GM12878 (cell line): ENCODE results near the gene FNDC3B. TPM values are rescaled to one million over a fixed set of nuclear protein-coding genes. Genes with fewer than 3 reads are reported as not detected.

Source experiments
- CREM ChIP-seq: IDR thresholded peaks from 2 replicates; pipeline ENCODE4 v1.6.1; 2014; ENCODE audit warnings: antibody characterized with exemption, low read depth
- FOXK2 ChIP-seq: fragments of 450-650 bp; IDR thresholded peaks from 2 replicates; pipeline ENCODE4 v1.6.1; 2017; ENCODE audit warnings: mild to moderate bottlenecking, moderate library complexity
- GABPA ChIP-seq: IDR thresholded peaks from 2 replicates; pipeline ENCODE4 v1.6.1; 2014; ENCODE audit warnings: antibody characterized with exemption, low read depth, mild to moderate bottlenecking, inconsistent platforms
- HDGF ChIP-seq: fragments of 450-650 bp; IDR thresholded peaks from 2 replicates; pipeline ENCODE4 v1.6.1; 2016; ENCODE audit warnings: antibody characterized with exemption
- KAT2A ChIP-seq: conservative IDR thresholded peaks from 2 replicates; pipeline ENCODE4 v1.6.1; 2011; ENCODE audit warnings: low read depth, low read length; ENCODE audit not compliant: control insufficient read depth
- NFIC ChIP-seq: IDR thresholded peaks from 2 replicates; pipeline ENCODE4 v1.6.1; 2012; ENCODE audit warnings: low read depth, mild to moderate bottlenecking, inconsistent platforms, low read length, moderate library complexity
- NFYA ChIP-seq: IDR thresholded peaks from 2 replicates; pipeline ENCODE4 v1.6.1; 2011; ENCODE audit warnings: low read depth, mild to moderate bottlenecking, low read length, improper control_type of control experiment, borderline replicate concordance
- NR2F1 ChIP-seq: fragments of 450-650 bp; conservative IDR thresholded peaks from 2 replicates; pipeline ENCODE4 v1.6.1; 2017; ENCODE audit warnings: mild to moderate bottlenecking
- PML ChIP-seq: IDR thresholded peaks from 2 replicates; pipeline ENCODE4 v1.6.1; 2012; ENCODE audit warnings: low read length, inconsistent platforms
- RCOR1 ChIP-seq: conservative IDR thresholded peaks from 2 replicates; pipeline ENCODE4 v1.6.1; 2012; ENCODE audit warnings: low read depth, low read length, improper control_type of control experiment
- SP1 ChIP-seq: IDR thresholded peaks from one replicate; pipeline ENCODE4 v1.6.1; 2011; ENCODE audit warnings: low read depth, low read length
- STAT1 ChIP-seq: fragments of 450-650 bp; conservative IDR thresholded peaks from 2 replicates; pipeline ENCODE4 v1.6.1; 2014; ENCODE audit warnings: antibody characterized with exemption, mild to moderate bottlenecking
- STAT3 ChIP-seq: IDR thresholded peaks from 2 replicates; pipeline ENCODE4 v1.6.1; 2011; ENCODE audit warnings: low read depth, low read length, improper control_type of control experiment
- TBL1XR1 ChIP-seq: IDR thresholded peaks from 2 replicates; pipeline ENCODE4 v1.6.1; 2012; ENCODE audit warnings: low read depth, low read length, improper control_type of control experiment
- USF2 ChIP-seq: IDR thresholded peaks from 2 replicates; pipeline ENCODE4 v1.6.1; 2011; ENCODE audit warnings: low read depth, low read length, improper control_type of control experiment, borderline replicate concordance
- ZNF207 ChIP-seq: fragments of 450-650 bp; IDR thresholded peaks from 2 replicates; pipeline ENCODE4 v1.6.1; 2014; ENCODE audit warnings: antibody characterized with exemption, mild to moderate bottlenecking, borderline replicate concordance
- ZNF24 ChIP-seq: fragments of 450-650 bp; IDR thresholded peaks from 2 replicates; pipeline ENCODE4 v1.6.1; 2017; ENCODE audit warnings: antibody characterized with exemption, mild to moderate bottlenecking
- polyA plus RNA-seq, 11 experiments: library from polyadenylated mRNA; depleted of rRNA in 4 of 11; unstranded in 6 of 11; stranded (reverse) in 5 of 11; fragments of >200 nt; fragmentation: Nextera tagmentation in 4 of 11; fragmentation: Illumina TruSeq in 1 of 11; extraction: Ambion mirVana in 4 of 11; extraction: Trizol in 1 of 11; gene quantifications; 1 replicate in 1 of 11; 2 replicates in 10 of 11; pipeline versions ENCODE4 v1.2.1 to v1.2.3, GENCODE V29; 2011 to 2016; ENCODE audit warnings: inconsistent platforms in 2 of 11, missing spikeins in 2 of 11, low read depth in 1 of 11
- total RNA-seq, 4 experiments: library from RNA; depleted of rRNA in 3 of 4; stranded (reverse); fragments of >200 nt in 3 of 4; fragmentation: Illumina TruSeq in 1 of 4; extraction: Trizol in 1 of 4; gene quantifications; 2 replicates each; pipeline versions ENCODE4 v1.2.1 to v1.2.3, GENCODE V29; 2013 to 2021
- TF ChIP-seq, protein P1 (sequence below): fragments of 450-650 bp; IDR thresholded peaks from 2 replicates; pipeline ENCODE4 v1.6.1; 2017; ENCODE audit warnings: antibody characterized with exemption, mild to moderate bottlenecking, moderate library complexity
- TF ChIP-seq, protein P2 (sequence below): IDR thresholded peaks from 2 replicates; pipeline ENCODE4 v1.6.1; 2012; ENCODE audit warnings: improper control_type of control experiment, low read depth, low read length; ENCODE audit not compliant: insufficient replicate concordance
- TF ChIP-seq, protein P3 (sequence below): fragments of 150-350 bp; IDR thresholded peaks from 2 replicates; pipeline ENCODE4 v1.6.1; 2014; ENCODE audit warnings: mild to moderate bottlenecking, low read depth, low read length

Gene FNDC3B
- total and polyA plus RNA-seq, 10 of the 15 experiments (the other 5 are each of a cell fraction or from before 2014, with no cell fraction given), result 7.9 to 35.0 (median 18.5) TPM

DNA sequence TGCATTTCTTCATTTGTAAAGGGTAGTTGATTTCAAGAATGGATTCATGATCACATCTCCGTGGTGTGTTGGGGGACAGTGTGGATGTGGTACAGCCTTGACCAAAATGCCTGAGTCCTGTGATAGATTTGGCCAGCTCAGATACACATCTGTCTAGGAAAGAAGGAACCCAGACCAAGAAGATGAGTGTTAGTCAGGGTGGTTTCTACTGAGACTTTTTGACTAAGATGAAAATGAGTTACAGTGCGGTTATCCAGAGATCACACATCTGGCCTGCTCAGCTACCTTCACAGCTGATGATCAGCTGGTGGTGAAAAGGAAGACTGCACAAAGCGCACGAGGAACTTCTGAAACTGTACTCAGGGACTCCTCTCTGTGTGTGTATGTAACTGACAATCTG is 68.0 kb downstream of the FNDC3B start (continued):
- TF ChIP-seq, protein P1, sequence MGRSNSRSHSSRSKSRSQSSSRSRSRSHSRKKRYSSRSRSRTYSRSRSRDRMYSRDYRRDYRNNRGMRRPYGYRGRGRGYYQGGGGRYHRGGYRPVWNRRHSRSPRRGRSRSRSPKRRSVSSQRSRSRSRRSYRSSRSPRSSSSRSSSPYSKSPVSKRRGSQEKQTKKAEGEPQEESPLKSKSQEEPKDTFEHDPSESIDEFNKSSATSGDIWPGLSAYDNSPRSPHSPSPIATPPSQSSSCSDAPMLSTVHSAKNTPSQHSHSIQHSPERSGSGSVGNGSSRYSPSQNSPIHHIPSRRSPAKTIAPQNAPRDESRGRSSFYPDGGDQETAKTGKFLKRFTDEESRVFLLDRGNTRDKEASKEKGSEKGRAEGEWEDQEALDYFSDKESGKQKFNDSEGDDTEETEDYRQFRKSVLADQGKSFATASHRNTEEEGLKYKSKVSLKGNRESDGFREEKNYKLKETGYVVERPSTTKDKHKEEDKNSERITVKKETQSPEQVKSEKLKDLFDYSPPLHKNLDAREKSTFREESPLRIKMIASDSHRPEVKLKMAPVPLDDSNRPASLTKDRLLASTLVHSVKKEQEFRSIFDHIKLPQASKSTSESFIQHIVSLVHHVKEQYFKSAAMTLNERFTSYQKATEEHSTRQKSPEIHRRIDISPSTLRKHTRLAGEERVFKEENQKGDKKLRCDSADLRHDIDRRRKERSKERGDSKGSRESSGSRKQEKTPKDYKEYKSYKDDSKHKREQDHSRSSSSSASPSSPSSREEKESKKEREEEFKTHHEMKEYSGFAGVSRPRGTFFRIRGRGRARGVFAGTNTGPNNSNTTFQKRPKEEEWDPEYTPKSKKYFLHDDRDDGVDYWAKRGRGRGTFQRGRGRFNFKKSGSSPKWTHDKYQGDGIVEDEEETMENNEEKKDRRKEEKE, result no peak
- TF ChIP-seq USF2 (no peak; the same call in 1 of the 2 replicates), NFIC (peak; percentile 91), NR2F1 (peak; percentile 76; the same call in 1 of the 2 replicates), RCOR1 (peak; percentile 72; the same call in 1 of the 2 replicates), HDGF (no peak), ZNF207 (no peak), ZNF24 (peak; percentile 77; the same call in 1 of the 2 replicates), SP1 (no peak), STAT1 (no peak; the same call in 1 of the 2 replicates), STAT3 (peak; percentile 63; the same call in 1 of the 2 replicates), NFYA (no peak), FOXK2 (no peak), PML (peak; percentile 32; the same call in 1 of the 2 replicates), GABPA (0 out of 2 replicates have a peak, but pooled peaks have one; percentile 35), KAT2A (no peak), TBL1XR1 (peak; percentile 77; the same call in 1 of the 2 replicates), CREM (peak; percentile 55; the same call in 1 of the 2 replicates)
- TF ChIP-seq, protein P2, sequence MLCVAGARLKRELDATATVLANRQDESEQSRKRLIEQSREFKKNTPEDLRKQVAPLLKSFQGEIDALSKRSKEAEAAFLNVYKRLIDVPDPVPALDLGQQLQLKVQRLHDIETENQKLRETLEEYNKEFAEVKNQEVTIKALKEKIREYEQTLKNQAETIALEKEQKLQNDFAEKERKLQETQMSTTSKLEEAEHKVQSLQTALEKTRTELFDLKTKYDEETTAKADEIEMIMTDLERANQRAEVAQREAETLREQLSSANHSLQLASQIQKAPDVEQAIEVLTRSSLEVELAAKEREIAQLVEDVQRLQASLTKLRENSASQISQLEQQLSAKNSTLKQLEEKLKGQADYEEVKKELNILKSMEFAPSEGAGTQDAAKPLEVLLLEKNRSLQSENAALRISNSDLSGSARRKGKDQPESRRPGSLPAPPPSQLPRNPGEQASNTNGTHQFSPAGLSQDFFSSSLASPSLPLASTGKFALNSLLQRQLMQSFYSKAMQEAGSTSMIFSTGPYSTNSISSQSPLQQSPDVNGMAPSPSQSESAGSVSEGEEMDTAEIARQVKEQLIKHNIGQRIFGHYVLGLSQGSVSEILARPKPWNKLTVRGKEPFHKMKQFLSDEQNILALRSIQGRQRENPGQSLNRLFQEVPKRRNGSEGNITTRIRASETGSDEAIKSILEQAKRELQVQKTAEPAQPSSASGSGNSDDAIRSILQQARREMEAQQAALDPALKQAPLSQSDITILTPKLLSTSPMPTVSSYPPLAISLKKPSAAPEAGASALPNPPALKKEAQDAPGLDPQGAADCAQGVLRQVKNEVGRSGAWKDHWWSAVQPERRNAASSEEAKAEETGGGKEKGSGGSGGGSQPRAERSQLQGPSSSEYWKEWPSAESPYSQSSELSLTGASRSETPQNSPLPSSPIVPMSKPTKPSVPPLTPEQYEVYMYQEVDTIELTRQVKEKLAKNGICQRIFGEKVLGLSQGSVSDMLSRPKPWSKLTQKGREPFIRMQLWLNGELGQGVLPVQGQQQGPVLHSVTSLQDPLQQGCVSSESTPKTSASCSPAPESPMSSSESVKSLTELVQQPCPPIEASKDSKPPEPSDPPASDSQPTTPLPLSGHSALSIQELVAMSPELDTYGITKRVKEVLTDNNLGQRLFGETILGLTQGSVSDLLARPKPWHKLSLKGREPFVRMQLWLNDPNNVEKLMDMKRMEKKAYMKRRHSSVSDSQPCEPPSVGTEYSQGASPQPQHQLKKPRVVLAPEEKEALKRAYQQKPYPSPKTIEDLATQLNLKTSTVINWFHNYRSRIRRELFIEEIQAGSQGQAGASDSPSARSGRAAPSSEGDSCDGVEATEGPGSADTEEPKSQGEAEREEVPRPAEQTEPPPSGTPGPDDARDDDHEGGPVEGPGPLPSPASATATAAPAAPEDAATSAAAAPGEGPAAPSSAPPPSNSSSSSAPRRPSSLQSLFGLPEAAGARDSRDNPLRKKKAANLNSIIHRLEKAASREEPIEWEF, result peak; percentile 98
- TF ChIP-seq, protein P3, sequence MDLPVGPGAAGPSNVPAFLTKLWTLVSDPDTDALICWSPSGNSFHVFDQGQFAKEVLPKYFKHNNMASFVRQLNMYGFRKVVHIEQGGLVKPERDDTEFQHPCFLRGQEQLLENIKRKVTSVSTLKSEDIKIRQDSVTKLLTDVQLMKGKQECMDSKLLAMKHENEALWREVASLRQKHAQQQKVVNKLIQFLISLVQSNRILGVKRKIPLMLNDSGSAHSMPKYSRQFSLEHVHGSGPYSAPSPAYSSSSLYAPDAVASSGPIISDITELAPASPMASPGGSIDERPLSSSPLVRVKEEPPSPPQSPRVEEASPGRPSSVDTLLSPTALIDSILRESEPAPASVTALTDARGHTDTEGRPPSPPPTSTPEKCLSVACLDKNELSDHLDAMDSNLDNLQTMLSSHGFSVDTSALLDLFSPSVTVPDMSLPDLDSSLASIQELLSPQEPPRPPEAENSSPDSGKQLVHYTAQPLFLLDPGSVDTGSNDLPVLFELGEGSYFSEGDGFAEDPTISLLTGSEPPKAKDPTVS, result no peak
